Spinal cord (tissue), 10 donors: Measurements from ENCODE around the gene RGS16. TPM values are rescaled to one million over a fixed set of nuclear protein-coding genes. Genes with fewer than 3 reads are reported as not detected.

Source experiments
- DNase-seq, 6 donors: peaks; one replicate each; pipeline versions ENCODE4 v3.0.0 to v3.0.0-alpha.2; 2013 to 2015; ENCODE audit warnings: low spot score in 6 of 6, low read depth in 4 of 6
- H3K27ac ChIP-seq: one replicate; pipeline ENCODE4 v1.5.1; 2013; ENCODE audit warnings: low read depth, low read length, control low read depth
- H3K27me3 ChIP-seq: one replicate; pipeline ENCODE4 v1.6.1; 2013; ENCODE audit warnings: low read length; ENCODE audit not compliant: control insufficient read depth, insufficient read depth
- H3K36me3 ChIP-seq: one replicate; pipeline ENCODE4 v1.6.1; 2013; ENCODE audit warnings: low read length; ENCODE audit not compliant: control insufficient read depth, insufficient read depth
- H3K4me1 ChIP-seq: one replicate; pipeline ENCODE4 v1.6.1; 2013; ENCODE audit warnings: low read length; ENCODE audit not compliant: control insufficient read depth, insufficient read depth
- H3K4me3 ChIP-seq: one replicate; pipeline ENCODE4 v1.5.1; 2013; ENCODE audit warnings: low read depth, low read length, control low read depth
- H3K9me3 ChIP-seq: one replicate; pipeline ENCODE4 v1.6.1; 2013; ENCODE audit warnings: low read length; ENCODE audit not compliant: control insufficient read depth, insufficient read depth
- WGBS: methylation state at CpG from one replicate; pipeline ENCODE4 v1.1.5; 2013; ENCODE audit warnings: missing lambda C conversion rate; ENCODE audit not compliant: insufficient coverage; 5-methylcytosine and 5-hydroxymethylcytosine counted together
- long read RNA-seq, 4 donors: transcript quantifications; one replicate each; lab custom pipeline, GENCODE V29; 2026
- polyA plus RNA-seq, 2 donors: library from polyadenylated mRNA; unstranded; fragments of 120-200 nt; gene quantifications; one replicate each; pipeline ENCODE4 v1.2.1, GENCODE V29; 2013; ENCODE audit not compliant: insufficient read length in 2 of 2
- total RNA-seq, 2 donors: library from RNA; depleted of rRNA in 1 of 2; stranded (reverse); fragments of 120-200 nt in 1 of 2; fragments of >200 nt in 1 of 2; gene quantifications; one replicate each; pipeline versions ENCODE4 v1.2.3 to v1.2.4, GENCODE V29; 2013 to 2014
- donor health status: healthy.

Gene RGS16, protein sequence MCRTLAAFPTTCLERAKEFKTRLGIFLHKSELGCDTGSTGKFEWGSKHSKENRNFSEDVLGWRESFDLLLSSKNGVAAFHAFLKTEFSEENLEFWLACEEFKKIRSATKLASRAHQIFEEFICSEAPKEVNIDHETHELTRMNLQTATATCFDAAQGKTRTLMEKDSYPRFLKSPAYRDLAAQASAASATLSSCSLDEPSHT
- total RNA-seq (10 to 100 TPM in 1 of 2 donors, 1 to 10 TPM in 1; 7.4 to 13.1 TPM), polyA plus RNA-seq (10 to 100 TPM; 15.0 to 18.5 TPM)
- long read RNA-seq, donor 1, transcript RGS16-201 (5 exons, 2,427 nt): major isoform, 13 of 21 reads
- long read RNA-seq, donor 1, partial matches to known transcripts: 8 of 21 reads
- long read RNA-seq, donor 1, other reads (novel, unspliced or antisense): 0 of 21 reads
- long read RNA-seq, donor 2, transcript RGS16-201 (5 exons, 2,427 nt): major isoform, 10 of 10 reads
- long read RNA-seq, donor 2, partial matches to known transcripts: 0 of 10 reads
- long read RNA-seq, donor 2, other reads (novel, unspliced or antisense): 0 of 10 reads
- long read RNA-seq, donor 3, transcript RGS16-201 (5 exons, 2,427 nt): major isoform, 10 of 10 reads
- long read RNA-seq, donor 3, partial matches to known transcripts: 0 of 10 reads
- long read RNA-seq, donor 3, other reads (novel, unspliced or antisense): 0 of 10 reads
- long read RNA-seq, donor 4, partial matches to known transcripts: 0 of 4 reads
- long read RNA-seq, donor 4, other reads (novel, unspliced or antisense): 0 of 4 reads

- no peak within 1 kb of the TSS for H3K27ac ChIP-seq
- no peaks in the 10 kb centered on the region for H3K9me3 ChIP-seq
- peaks cover 46% of the 10 kb centered on the region for H3K4me1 ChIP-seq
- H3K4me3 ChIP-seq: peak within 1 kb of the TSS; percentile 70
- DNase-seq: peak in 3 of 6 donors; percentile 78 to 94 (median 94)
- WGBS: under 1% methylated on average over 40 of the region's 44 CpGs
- no peaks in the 10 kb centered on the region for H3K27me3 ChIP-seq
- peaks cover 16% of the 10 kb centered on the region for H3K36me3 ChIP-seq
These were observed at the start of gene RGS16 for GRCh38 chr1:182604175-182605164. Gene RGS16 (minus strand): TSS chr1:182604389. CDS start chr1:182604259, 130 bp downstream.

GRCh38 chr1:182653986-182654385 is 49.8 kb upstream of the RGS16 start:
- no peaks in the 10 kb centered on the region for H3K36me3 ChIP-seq
- peaks cover 11% of the 10 kb centered on the region for H3K4me1 ChIP-seq
- no CpG with 5 or more reads among the region's 2 CpGs for WGBS
- no peak for DNase-seq
- H3K27ac ChIP-seq: no peak overlapping the region
- no peak overlapping the region for H3K4me3 ChIP-seq
- H3K9me3 ChIP-seq: no peaks in the 10 kb centered on the region
- H3K27me3 ChIP-seq: no peaks in the 10 kb centered on the region

- H3K36me3 ChIP-seq: no peaks in the 10 kb centered on the region
- WGBS: 61% methylated on average over 3 of the region's 3 CpGs
- DNase-seq: no peak
- H3K4me3 ChIP-seq: no peak overlapping the region
- no peak overlapping the region for H3K27ac ChIP-seq
- H3K27me3 ChIP-seq: no peaks in the 10 kb centered on the region
- no peaks in the 10 kb centered on the region for H3K9me3 ChIP-seq
- H3K4me1 ChIP-seq: peaks cover 11% of the 10 kb centered on the region
These were observed 48.7 kb upstream of the RGS16 start for GRCh38 chr1:182652933-182653332.

GRCh38 chr1:182651339-182651724 is 47.1 kb upstream of the RGS16 start:
- no peaks in the 10 kb centered on the region for H3K4me1 ChIP-seq
- H3K36me3 ChIP-seq: no peaks in the 10 kb centered on the region
- H3K27ac ChIP-seq: no peak overlapping the region
- DNase-seq: peak in 2 of 6 donors; percentile 41 to 88
- no peaks in the 10 kb centered on the region for H3K9me3 ChIP-seq
- WGBS: 61% methylated on average over 2 of the region's 3 CpGs
- no peak overlapping the region for H3K4me3 ChIP-seq
- H3K27me3 ChIP-seq: no peaks in the 10 kb centered on the region

- Histone ChIP-seq H3K27me3 (no peaks in the 10 kb centered on the region), H3K9me3 (no peaks in the 10 kb centered on the region), H3K36me3 (no peaks in the 10 kb centered on the region), H3K4me3 (no peak overlapping the region), H3K27ac (no peak overlapping the region), H3K4me1 (no peaks in the 10 kb centered on the region)
- DNase-seq: no peak
- no CpG with 5 or more reads among the region's 6 CpGs for WGBS
These were observed 46.6 kb upstream of the RGS16 start for GRCh38 chr1:182650678-182651338.

DNA sequence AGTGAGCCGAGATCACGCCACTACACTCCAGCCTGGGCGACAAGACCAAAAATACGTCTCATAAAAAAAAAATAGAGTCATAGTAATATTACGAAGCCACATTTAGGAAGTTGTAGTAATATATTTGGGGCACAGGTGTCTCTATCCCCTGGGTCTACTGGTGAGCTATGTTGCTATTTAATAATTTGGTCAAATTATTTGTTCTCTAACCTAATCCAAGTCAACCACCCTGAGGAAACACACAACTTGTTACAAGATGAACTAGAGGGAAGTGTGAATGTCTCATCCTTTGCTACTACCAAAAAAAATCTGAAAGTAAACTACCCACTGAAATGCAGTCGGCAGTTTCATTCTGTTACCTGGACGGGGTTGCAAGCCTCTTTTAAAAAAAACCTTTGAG is 44.9 kb upstream of the RGS16 start:
- no peaks in the 10 kb centered on the region for H3K4me1 ChIP-seq
- no peaks in the 10 kb centered on the region for H3K36me3 ChIP-seq
- WGBS: 100% methylated on average over 3 of the region's 7 CpGs
- DNase-seq: no peak
- no peak overlapping the region for H3K4me3 ChIP-seq
- H3K27ac ChIP-seq: no peak overlapping the region
- no peaks in the 10 kb centered on the region for H3K27me3 ChIP-seq
- H3K9me3 ChIP-seq: no peaks in the 10 kb centered on the region

- Histone ChIP-seq H3K9me3 (no peaks in the 10 kb centered on the region), H3K27ac (no peak overlapping the region), H3K4me3 (no peak overlapping the region), H3K36me3 (no peaks in the 10 kb centered on the region), H3K4me1 (no peaks in the 10 kb centered on the region), H3K27me3 (no peaks in the 10 kb centered on the region)
- 81% methylated on average over 2 of the region's 2 CpGs for WGBS
- DNase-seq: no peak
These were observed 42.5 kb upstream of the RGS16 start for GRCh38 chr1:182646739-182647138.

DNA sequence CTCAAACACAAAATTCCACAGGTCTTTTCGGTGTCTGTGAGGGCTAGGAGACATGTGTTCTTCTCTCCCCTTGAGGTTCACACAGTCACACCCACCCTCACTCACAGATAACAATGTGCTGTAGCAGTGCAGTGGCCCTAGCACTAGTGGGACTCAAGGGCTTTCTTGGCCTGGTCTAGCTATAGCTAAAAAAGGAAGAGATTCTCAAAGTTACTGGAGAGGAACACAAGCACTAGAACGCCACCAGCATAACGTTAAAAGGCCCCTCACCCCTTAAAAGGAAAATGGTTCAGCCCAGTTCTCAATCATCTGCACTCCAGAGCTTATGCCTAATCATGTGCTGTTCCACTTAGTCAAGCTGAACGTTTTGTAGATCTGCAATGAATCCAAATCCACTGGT is 40.7 kb upstream of the RGS16 start:
- Histone ChIP-seq H3K4me1 (peaks cover 2% of the 10 kb centered on the region), H3K36me3 (no peaks in the 10 kb centered on the region), H3K9me3 (no peaks in the 10 kb centered on the region), H3K27ac (no peak overlapping the region), H3K27me3 (no peaks in the 10 kb centered on the region), H3K4me3 (no peak overlapping the region)
- no peak for DNase-seq
- WGBS: 82% methylated on average over 3 of the region's 4 CpGs

DNA sequence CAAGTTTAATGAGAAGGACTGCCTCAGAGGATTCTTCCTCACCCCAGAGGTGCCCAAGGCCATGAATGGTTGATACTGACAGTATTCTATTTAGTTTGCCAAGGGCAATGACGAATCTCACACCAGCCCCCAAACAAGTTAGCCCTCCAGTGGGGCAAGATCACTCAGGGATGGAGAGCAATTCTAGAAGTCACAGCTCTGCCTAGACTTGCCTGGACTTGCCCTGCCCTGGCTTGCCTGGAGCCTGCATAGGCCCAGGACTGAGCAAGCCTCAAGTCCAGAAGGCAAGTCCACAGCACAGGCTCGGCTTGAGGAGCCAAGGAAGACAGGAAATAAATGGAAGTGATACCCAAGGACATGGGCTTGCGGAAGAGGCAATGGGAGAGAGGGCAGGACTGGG is 39.5 kb upstream of the RGS16 start:
- DNase-seq: no peak

More for the DNA sequence above, 39.5 kb upstream of the RGS16 start:
- Histone ChIP-seq H3K36me3 (no peaks in the 10 kb centered on the region), H3K4me1 (peaks cover 2% of the 10 kb centered on the region), H3K9me3 (no peaks in the 10 kb centered on the region), H3K4me3 (no peak overlapping the region), H3K27ac (no peak overlapping the region), H3K27me3 (no peaks in the 10 kb centered on the region)
- 97% methylated on average over 3 of the region's 3 CpGs for WGBS
